Measurements from ENCODE around the gene CDYL.
"Not testable (repeated sequence)": the region's sequence is repeated elsewhere in the genome, so short reads cannot be mapped to it uniquely, and the experiment has no call there.

CDYL gene

GRCh38 chr6:4848382-4849068, 72.3 kb downstream of the CDYL start:
- DNase-seq, result no peak

GRCh38 chr6:4849226-4850022, 73.2 kb downstream of the CDYL start:
- DNase-seq, result no peak

- no peak for DNase-seq
These were observed 74.8 kb downstream of the CDYL start for GRCh38 chr6:4851035-4851434.

GRCh38 chr6:4852186-4852585, 76.0 kb downstream of the CDYL start:
- not testable (repeated sequence) for DNase-seq

GRCh38 chr6:4852938-4853337, 76.7 kb downstream of the CDYL start:
- no peak for DNase-seq

GRCh38 chr6:4853349-4853748, 77.1 kb downstream of the CDYL start:
- no peak for DNase-seq

GRCh38 chr6:4853782-4854511, 77.7 kb downstream of the CDYL start:
- DNase-seq, result peak; percentile 8

- no peak for DNase-seq
These were observed 80.6 kb downstream of the CDYL start for GRCh38 chr6:4856785-4857184.

- DNase-seq, result no peak
These were observed 82.2 kb downstream of the CDYL start for GRCh38 chr6:4858194-4859015.

- no peak for DNase-seq
These were observed 84.2 kb downstream of the CDYL start for GRCh38 chr6:4860387-4860786.

- DNase-seq, result no peak
These were observed 85.4 kb downstream of the CDYL start for GRCh38 chr6:4861564-4861963.

- no peak for DNase-seq
These were observed 88.3 kb downstream of the CDYL start for GRCh38 chr6:4864519-4864918.

GRCh38 chr6:4865006-4865405, 88.8 kb downstream of the CDYL start:
- DNase-seq, result not testable (repeated sequence)

- no peak for DNase-seq
These were observed 94.8 kb downstream of the CDYL start for GRCh38 chr6:4870821-4871494.

- DNase-seq, result no peak
These were observed 95.6 kb downstream of the CDYL start for GRCh38 chr6:4871825-4872224.

- DNase-seq, result no peak
These were observed 96.6 kb downstream of the CDYL start for GRCh38 chr6:4872841-4873240.

- no peak for DNase-seq
These were observed 97.7 kb downstream of the CDYL start for GRCh38 chr6:4873928-4874327.

- DNase-seq, result no peak
These were observed 103.6 kb downstream of the CDYL start for GRCh38 chr6:4879741-4880275.

GRCh38 chr6:4880363-4880762, 104.2 kb downstream of the CDYL start:
- DNase-seq, result no peak

GRCh38 chr6:4883298-4883697, 107.1 kb downstream of the CDYL start:
- no peak for DNase-seq

- DNase-seq, result no peak
These were observed 108.6 kb downstream of the CDYL start for GRCh38 chr6:4884646-4885340.

Data from NCI-H226 (cell line).